OCI-LY1 (cell line): ENCODE measurements around the gene ACY1.

Source experiments
- H2AFZ ChIP-seq: fragments of 200-600 bp; sonication (generic), shearing (Covaris generic); 2 replicates; pipeline ENCODE4 v1.6.0; 2014; ENCODE audit warnings: antibody characterized with exemption, mild to moderate bottlenecking, low read length
- H3F3A ChIP-seq: fragments of 200-600 bp; sonication (generic), shearing (Covaris generic); 2 replicates; pipeline ENCODE4 v1.6.0; 2014; ENCODE audit warnings: mild to moderate bottlenecking, antibody characterized with exemption, low read length, moderate library complexity; ENCODE audit not compliant: insufficient read depth
- H3K27ac ChIP-seq: fragments of 200-600 bp; sonication (generic); 2 replicates; pipeline ENCODE4 v1.5.1; 2014; ENCODE audit warnings: low read length, mixed run types, mild to moderate bottlenecking, low read depth; ENCODE audit not compliant: poor library complexity, severe bottlenecking
- H3K27me3 ChIP-seq: fragments of 200-600 bp; sonication (generic); 2 replicates; pipeline ENCODE4 v1.6.0; 2014; ENCODE audit warnings: antibody characterized with exemption, mild to moderate bottlenecking, low read length, moderate library complexity; ENCODE audit not compliant: insufficient read depth
- H3K36me3 ChIP-seq: fragments of 200-600 bp; sonication (generic); 2 replicates; pipeline ENCODE4 v1.6.1; 2014; ENCODE audit warnings: mild to moderate bottlenecking, antibody characterized with exemption, low read length, moderate library complexity, mixed read lengths; ENCODE audit not compliant: insufficient read depth
- H3K4me1 ChIP-seq: fragments of 200-600 bp; sonication (generic); 2 replicates; pipeline ENCODE4 v1.5.1; 2014; ENCODE audit warnings: mild to moderate bottlenecking, low read length, moderate library complexity; ENCODE audit not compliant: insufficient read depth, severe bottlenecking
- H3K4me2 ChIP-seq: fragments of 200-600 bp; sonication (generic), shearing (Covaris generic); 2 replicates; pipeline ENCODE4 v1.6.1; 2014; ENCODE audit warnings: low read length
- H3K4me3 ChIP-seq: fragments of 200-600 bp; sonication (generic); 2 replicates; pipeline ENCODE4 v1.5.1; 2014; ENCODE audit warnings: low read length, low read depth, mild to moderate bottlenecking, mixed read lengths; ENCODE audit not compliant: poor library complexity, severe bottlenecking
- H3K79me2 ChIP-seq: fragments of 200-600 bp; shearing (Covaris generic); 2 replicates; pipeline ENCODE4 v1.6.1; 2016; ENCODE audit warnings: mixed run types, low read length, mixed read lengths; ENCODE audit not compliant: insufficient read depth
- H3K9ac ChIP-seq: fragments of 200-600 bp; sonication (generic), shearing (Covaris generic); 2 replicates; pipeline ENCODE4 v1.6.1; 2014; ENCODE audit warnings: mild to moderate bottlenecking, low read length, mixed read lengths
- H3K9me2 ChIP-seq: fragments of 200-600 bp; sonication (generic), shearing (Covaris generic); 2 replicates; pipeline ENCODE4 v1.6.1; 2014; ENCODE audit warnings: low read depth, mild to moderate bottlenecking, low read length, mixed read lengths
- H3K9me3 ChIP-seq: fragments of 200-600 bp; shearing (Covaris generic); 2 replicates; pipeline ENCODE4 v1.6.1; 2014; ENCODE audit warnings: low read length, mixed read lengths
- H4K20me1 ChIP-seq: fragments of 200-600 bp; sonication (generic), shearing (Covaris generic); 2 replicates; pipeline ENCODE4 v1.6.0; 2016; ENCODE audit warnings: mild to moderate bottlenecking, low read length; ENCODE audit not compliant: insufficient read depth
- EZH2 ChIP-seq: fragments of 200-600 bp; sonication (generic), shearing (Covaris generic); IDR thresholded peaks from 2 replicates; pipeline ENCODE4 v1.8.0; 2017; ENCODE audit warnings: borderline replicate concordance, mixed run types, mild to moderate bottlenecking, antibody characterized with exemption, low read length, moderate library complexity, mixed read lengths
- TF ChIP-seq, protein P1 (sequence below): fragments of 200-600 bp; sonication (generic), shearing (Covaris generic); IDR thresholded peaks from 2 replicates; pipeline ENCODE4 v1.5.1; 2017; ENCODE audit warnings: mild to moderate bottlenecking, antibody characterized with exemption, low read length, moderate library complexity, mixed read lengths

Gene ACY1

DNA sequence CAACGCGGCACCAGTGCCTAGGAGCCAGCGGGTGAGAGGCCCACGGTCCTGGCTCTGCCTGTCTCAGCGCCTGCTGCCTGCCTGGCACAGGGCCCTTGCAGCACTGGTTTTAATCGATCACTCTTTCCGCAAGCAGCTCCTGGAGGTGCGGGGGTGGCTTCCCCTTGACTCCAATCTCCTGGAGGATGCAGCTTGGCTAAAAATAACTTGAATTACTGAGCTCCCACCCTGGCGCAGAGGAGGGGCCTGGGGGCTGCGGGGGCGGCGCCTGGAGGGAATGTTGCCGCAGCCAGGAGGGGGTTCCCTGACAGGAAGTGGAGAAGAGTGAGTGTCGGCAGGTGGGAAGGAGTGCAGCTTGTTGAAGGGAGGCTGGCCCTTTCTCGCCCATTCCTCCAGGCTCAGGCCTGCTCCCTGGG is 22.2 kb downstream of the ACY1 start:
- Histone ChIP-seq H3K4me3 (no peak overlapping the region), H3K9ac (no peak overlapping the region), H3K79me2 (no peaks in the 10 kb centered on the region), H3K27ac (no peak overlapping the region), H4K20me1 (no peaks in the 10 kb centered on the region), H3K36me3 (no peaks in the 10 kb centered on the region), H2AFZ (no peak overlapping the region), H3K27me3 (0 out of 2 replicates have a peak, but pooled peaks cover 7% of the 10 kb centered on the region), H3K9me2 (no peaks in the 10 kb centered on the region), H3K4me1 (no peaks in the 10 kb centered on the region), H3K9me3 (no peaks in the 10 kb centered on the region), H3F3A (no peaks in the 10 kb centered on the region), H3K4me2 (no peak overlapping the region)
- no peak for TF ChIP-seq EZH2
- TF ChIP-seq, protein P1, sequence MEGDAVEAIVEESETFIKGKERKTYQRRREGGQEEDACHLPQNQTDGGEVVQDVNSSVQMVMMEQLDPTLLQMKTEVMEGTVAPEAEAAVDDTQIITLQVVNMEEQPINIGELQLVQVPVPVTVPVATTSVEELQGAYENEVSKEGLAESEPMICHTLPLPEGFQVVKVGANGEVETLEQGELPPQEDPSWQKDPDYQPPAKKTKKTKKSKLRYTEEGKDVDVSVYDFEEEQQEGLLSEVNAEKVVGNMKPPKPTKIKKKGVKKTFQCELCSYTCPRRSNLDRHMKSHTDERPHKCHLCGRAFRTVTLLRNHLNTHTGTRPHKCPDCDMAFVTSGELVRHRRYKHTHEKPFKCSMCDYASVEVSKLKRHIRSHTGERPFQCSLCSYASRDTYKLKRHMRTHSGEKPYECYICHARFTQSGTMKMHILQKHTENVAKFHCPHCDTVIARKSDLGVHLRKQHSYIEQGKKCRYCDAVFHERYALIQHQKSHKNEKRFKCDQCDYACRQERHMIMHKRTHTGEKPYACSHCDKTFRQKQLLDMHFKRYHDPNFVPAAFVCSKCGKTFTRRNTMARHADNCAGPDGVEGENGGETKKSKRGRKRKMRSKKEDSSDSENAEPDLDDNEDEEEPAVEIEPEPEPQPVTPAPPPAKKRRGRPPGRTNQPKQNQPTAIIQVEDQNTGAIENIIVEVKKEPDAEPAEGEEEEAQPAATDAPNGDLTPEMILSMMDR, result no peak

DNA sequence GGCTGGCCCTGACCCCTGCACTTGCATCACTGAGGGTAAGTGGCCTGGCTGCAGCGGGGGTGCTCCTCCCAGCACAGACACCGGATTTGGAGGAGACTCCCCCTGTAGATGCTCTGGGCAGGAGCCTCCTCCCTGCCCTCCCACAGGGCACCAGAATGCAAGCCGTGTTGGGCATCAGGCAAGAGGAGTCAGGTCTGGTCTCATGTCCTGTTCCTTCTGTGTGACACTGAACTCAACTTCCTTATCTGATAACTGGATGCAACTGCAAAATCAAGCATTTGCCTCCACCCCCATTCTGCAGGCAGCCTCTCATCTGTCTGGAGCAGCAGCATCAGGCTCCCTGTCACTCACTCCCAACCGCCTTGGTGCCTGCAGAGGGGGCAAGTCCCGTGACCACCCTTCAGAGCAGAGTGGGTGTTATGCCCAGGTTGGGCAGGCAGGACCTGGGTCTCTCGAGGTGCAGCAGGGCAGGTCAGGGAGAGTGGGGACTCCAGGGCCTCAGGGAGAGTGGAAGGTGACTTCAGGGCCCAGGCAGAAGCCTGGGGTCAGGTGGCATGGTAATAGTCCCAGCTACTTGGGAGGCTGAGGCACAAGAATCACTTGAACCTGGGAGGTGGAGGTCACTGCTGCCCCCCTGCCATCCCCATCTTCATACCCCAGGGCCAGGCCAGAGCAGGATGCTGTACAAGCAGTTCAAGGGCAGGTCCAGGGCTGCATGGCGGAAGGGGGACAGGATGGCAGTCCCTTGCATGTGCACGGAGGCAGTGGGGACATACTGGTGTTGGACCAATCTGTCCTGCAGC is 22.9 kb downstream of the ACY1 start:
- H2AFZ ChIP-seq, result no peak overlapping the region
- H3K36me3 ChIP-seq, result no peaks in the 10 kb centered on the region
- H3F3A ChIP-seq, result no peaks in the 10 kb centered on the region
- no peaks in the 10 kb centered on the region for H3K4me1 ChIP-seq
- no peaks in the 10 kb centered on the region for H3K79me2 ChIP-seq
- no peak overlapping the region for H3K27ac ChIP-seq
- H3K4me2 ChIP-seq, result no peak overlapping the region
- no peaks in the 10 kb centered on the region for H4K20me1 ChIP-seq
- no peak overlapping the region for H3K9ac ChIP-seq
- H3K9me3 ChIP-seq, result no peaks in the 10 kb centered on the region
- H3K9me2 ChIP-seq, result no peaks in the 10 kb centered on the region
- TF ChIP-seq, protein P1, result no peak
- TF ChIP-seq EZH2, result no peak
- 0 out of 2 replicates have a peak, but pooled peaks cover 7% of the 10 kb centered on the region for H3K27me3 ChIP-seq
- H3K4me3 ChIP-seq, result no peak overlapping the region

DNA sequence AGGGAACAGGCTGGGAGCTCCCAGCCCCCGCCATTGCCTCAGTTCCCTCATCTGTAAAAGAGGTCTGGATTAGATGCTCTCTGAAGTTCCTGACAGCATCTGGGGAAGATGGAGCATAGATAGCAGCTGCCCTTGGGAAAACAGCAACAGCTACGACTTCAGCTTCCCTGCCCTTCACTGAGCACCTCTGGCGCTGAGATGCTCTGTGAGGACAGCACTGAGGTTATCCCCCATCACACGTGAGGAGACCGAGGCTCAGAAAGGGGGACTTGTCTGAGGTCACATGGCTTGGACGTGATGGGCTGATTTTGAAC is 23.4 kb downstream of the ACY1 start:
- Histone ChIP-seq H3K4me1 (no peaks in the 10 kb centered on the region), H3K36me3 (no peaks in the 10 kb centered on the region), H3K9me2 (no peaks in the 10 kb centered on the region), H3K4me2 (no peak overlapping the region), H4K20me1 (no peaks in the 10 kb centered on the region), H3F3A (no peaks in the 10 kb centered on the region), H3K9ac (no peak overlapping the region), H2AFZ (no peak overlapping the region), H3K27me3 (0 out of 2 replicates have a peak, but pooled peaks cover 7% of the 10 kb centered on the region), H3K27ac (no peak overlapping the region), H3K4me3 (no peak overlapping the region), H3K9me3 (no peaks in the 10 kb centered on the region), H3K79me2 (no peaks in the 10 kb centered on the region)
- TF ChIP-seq EZH2, result no peak
- TF ChIP-seq, protein P1, result no peak
